SK-N-SH (cell line): ENCODE results near the gene IL22RA1. TPM values are rescaled to one million over a fixed set of nuclear protein-coding genes. Genes with fewer than 3 reads are reported as not detected.

Source experiments
- CTCF ChIA-PET: fragments of 300-600, 350-600 bp; formaldehyde crosslinking; extraction: SDS; loops from one replicate; lab custom pipeline; 2021; lab: Yijun Ruan, JAX
- POLR2A ChIA-PET: fragments of 350-600 bp; sonication (Branson Sonifier 250); formaldehyde crosslinking; extraction: SDS; loops from one replicate; lab custom pipeline; 2020; ENCODE audit warnings: antibody characterized with exemption, inconsistent platforms; lab: Yijun Ruan, JAX
- DNase-seq: peaks from one replicate; pipeline ENCODE4 v3.0.0; 2012
- H2AFZ ChIP-seq: fragments of 200-600 bp; sonication (generic); 2 replicates; pipeline ENCODE4 v1.8.1; 2016; ENCODE audit warnings: antibody characterized with exemption, mild to moderate bottlenecking, low read depth
- H3F3A ChIP-seq: fragments of 200-600 bp; sonication (generic); replicated peaks from 2 replicates; pipeline ENCODE3; 2016; ENCODE audit warnings: antibody characterized with exemption, mild to moderate bottlenecking; ENCODE audit not compliant: insufficient read depth
- H3K27ac ChIP-seq, 2 experiments: fragments of 200-500 bp in 1 of 2; fragments of 200-600 bp in 1 of 2; sonication (Bioruptor generic) in 1 of 2; sonication (generic), shearing (Covaris generic) in 1 of 2; 2 replicates each; pipeline versions ENCODE4 v1.5.1 to v1.6.1; 2014 to 2016; ENCODE audit warnings: low read depth in 2 of 2, inconsistent platforms in 1 of 2, low read length in 1 of 2, mild to moderate bottlenecking in 1 of 2, mixed read lengths in 1 of 2
- H3K27me3 ChIP-seq: fragments of 200-600 bp; sonication (generic), shearing (Covaris generic); 2 replicates; pipeline ENCODE4 v1.6.1; 2016; ENCODE audit warnings: mixed run types; ENCODE audit not compliant: insufficient read depth
- H3K36me3 ChIP-seq, 2 experiments: fragments of 200-500 bp in 1 of 2; fragments of 200-600 bp in 1 of 2; sonication (Bioruptor generic) in 1 of 2; sonication (generic) in 1 of 2; replicated peaks in 1 of 2; 2 replicates each; pipeline versions ENCODE3 to v1.5.1; 2014 to 2016; ENCODE audit warnings: low read length in 1 of 2, mild to moderate bottlenecking in 1 of 2; ENCODE audit not compliant: insufficient read depth in 2 of 2, control insufficient read depth in 1 of 2
- H3K4me1 ChIP-seq, 2 experiments: fragments of 200-500 bp in 1 of 2; fragments of 200-600 bp in 1 of 2; sonication (Bioruptor generic) in 1 of 2; sonication (generic), shearing (Covaris generic) in 1 of 2; 2 replicates each; pipeline versions ENCODE4 v1.5.1 to v1.6.1; 2014 to 2016; ENCODE audit warnings: low read depth in 1 of 2, low read length in 1 of 2, mixed run types in 1 of 2; ENCODE audit not compliant: insufficient read depth in 2 of 2, control insufficient read depth in 1 of 2
- H3K4me2 ChIP-seq: fragments of 200-600 bp; sonication (generic), shearing (Covaris generic); 2 replicates; pipeline ENCODE4 v1.6.1; 2017; ENCODE audit warnings: mixed run types
- H3K4me3 ChIP-seq, 2 experiments: fragments of 200-500 bp in 1 of 2; fragments of 200-600 bp in 1 of 2; sonication (Bioruptor generic) in 1 of 2; sonication (generic), shearing (Covaris generic) in 1 of 2; 2 replicates each; pipeline versions ENCODE4 v1.5.1 to v1.8.1; 2014 to 2016; ENCODE audit warnings: low read depth in 2 of 2, inconsistent platforms in 1 of 2, low read length in 1 of 2, mild to moderate bottlenecking in 1 of 2, mixed read lengths in 1 of 2, moderate library complexity in 1 of 2
- H3K79me2 ChIP-seq: fragments of 200-600 bp; sonication (generic); 2 replicates; pipeline ENCODE4 v1.8.1; 2017; ENCODE audit warnings: mild to moderate bottlenecking; ENCODE audit not compliant: insufficient read depth
- H3K9ac ChIP-seq: fragments of 200-600 bp; sonication (generic); 2 replicates; pipeline ENCODE4 v1.6.1; 2017; ENCODE audit warnings: mixed run types
- H3K9me2 ChIP-seq: fragments of 200-600 bp; sonication (generic); 2 replicates; pipeline ENCODE4 v1.6.1; 2017; ENCODE audit warnings: mixed run types
- H3K9me3 ChIP-seq: fragments of 200-600 bp; sonication (generic); 2 replicates; pipeline ENCODE4 v1.6.1; 2017; ENCODE audit warnings: mixed run types, mild to moderate bottlenecking, moderate library complexity
- H4K20me1 ChIP-seq: fragments of 200-600 bp; sonication (generic); 2 replicates; pipeline ENCODE4 v1.6.1; 2017; ENCODE audit warnings: mild to moderate bottlenecking, mixed run types; ENCODE audit not compliant: insufficient read depth
- EZH2phosphoT487 ChIP-seq: fragments of 200-600 bp; sonication (generic); IDR thresholded peaks from 2 replicates; pipeline ENCODE4 v1.6.1; 2017; ENCODE audit warnings: low read depth, mixed run types, mild to moderate bottlenecking, antibody characterized with exemption, moderate library complexity, borderline replicate concordance
- GABPA ChIP-seq: IDR thresholded peaks from 2 replicates; pipeline ENCODE4 v1.4.0; 2012; ENCODE audit warnings: low read depth, mild to moderate bottlenecking
- GATA2 ChIP-seq: sonication (generic); formaldehyde crosslinking; IDR thresholded peaks from 2 replicates; pipeline ENCODE4 v1.5.0; 2020; ENCODE audit warnings: mild to moderate bottlenecking, missing genetic modification reagents
- JUND ChIP-seq: IDR thresholded peaks from 2 replicates; pipeline ENCODE4 v1.4.0; 2012
- MEF2A ChIP-seq: IDR thresholded peaks from 2 replicates; pipeline ENCODE4 v1.4.0; 2012; ENCODE audit warnings: low read depth, borderline replicate concordance
- NRF1 ChIP-seq: IDR thresholded peaks from 2 replicates; pipeline ENCODE4 v1.6.1; 2012; ENCODE audit warnings: low read depth, mild to moderate bottlenecking, low read length
- POLR2AphosphoS5 ChIP-seq: IDR thresholded peaks from 2 replicates; pipeline ENCODE4 v1.6.1; 2012; ENCODE audit warnings: low read depth, low read length
- RAD21 ChIP-seq: IDR thresholded peaks from 2 replicates; pipeline ENCODE4 v1.6.1; 2012; ENCODE audit warnings: mild to moderate bottlenecking, low read length
- RCOR1 ChIP-seq: fragments of 150-350 bp; IDR thresholded peaks from 2 replicates; pipeline ENCODE4 v1.6.1; 2017; ENCODE audit warnings: antibody characterized with exemption, low read length
- RFX5 ChIP-seq: IDR thresholded peaks from 2 replicates; pipeline ENCODE4 v1.6.1; 2012; ENCODE audit warnings: mild to moderate bottlenecking, improper control_type of control experiment, low read length
- RXRA ChIP-seq: IDR thresholded peaks from 2 replicates; pipeline ENCODE4 v1.4.0; 2012; ENCODE audit warnings: low read depth, mild to moderate bottlenecking, borderline replicate concordance
- TAF1 ChIP-seq: IDR thresholded peaks from 2 replicates; pipeline ENCODE4 v1.6.1; 2012; ENCODE audit warnings: low read depth, mild to moderate bottlenecking, low read length, moderate library complexity, borderline replicate concordance
- TCF12 ChIP-seq: IDR thresholded peaks from 2 replicates; pipeline ENCODE4 v1.4.0; 2012
- TEAD4 ChIP-seq: IDR thresholded peaks from 2 replicates; pipeline ENCODE4 v1.4.0; 2012; ENCODE audit warnings: mild to moderate bottlenecking, borderline replicate concordance; ENCODE audit not compliant: insufficient read depth
- YY1 ChIP-seq: IDR thresholded peaks from 2 replicates; pipeline ENCODE4 v1.4.0; 2012; ENCODE audit warnings: low read depth, mild to moderate bottlenecking
- WGBS: methylation state at CpG from one replicate; pipeline ENCODE4 v1.1.6; 2017; ENCODE audit warnings: low lambda C conversion rate; 5-methylcytosine and 5-hydroxymethylcytosine counted together
- polyA plus RNA-seq, 3 experiments: library from polyadenylated mRNA; depleted of rRNA; stranded (reverse); fragments of >200 nt; gene quantifications; 2 replicates each; pipeline ENCODE4 v1.2.3, GENCODE V29; 2012
- TF ChIP-seq, protein P1 (sequence below): fragments of 150-350 bp; IDR thresholded peaks from 2 replicates; pipeline ENCODE4 v1.6.1; 2016; ENCODE audit warnings: mild to moderate bottlenecking, low read depth, low read length
- TF ChIP-seq, protein P2 (sequence below): fragments of 200-600 bp; sonication (generic); IDR thresholded peaks from 2 replicates; pipeline ENCODE4 v1.6.1; 2017; ENCODE audit warnings: antibody characterized with exemption, mild to moderate bottlenecking, moderate library complexity
- TF ChIP-seq, protein P3 (sequence below): IDR thresholded peaks from 2 replicates; pipeline ENCODE4 v1.4.0; 2012; ENCODE audit warnings: low read depth, borderline replicate concordance
- TF ChIP-seq, protein P4 (sequence below): IDR thresholded peaks from 2 replicates; pipeline ENCODE4 v1.4.0; 2012; ENCODE audit warnings: low read depth, borderline replicate concordance
- TF ChIP-seq, protein P5 (sequence below): IDR thresholded peaks from 2 replicates; pipeline ENCODE4 v1.4.0; 2012; ENCODE audit warnings: low read depth

Gene IL22RA1
- polyA plus RNA-seq, 1 of the 3 experiments (the other 2 are of a cell fraction): 0.03 TPM

DNA sequence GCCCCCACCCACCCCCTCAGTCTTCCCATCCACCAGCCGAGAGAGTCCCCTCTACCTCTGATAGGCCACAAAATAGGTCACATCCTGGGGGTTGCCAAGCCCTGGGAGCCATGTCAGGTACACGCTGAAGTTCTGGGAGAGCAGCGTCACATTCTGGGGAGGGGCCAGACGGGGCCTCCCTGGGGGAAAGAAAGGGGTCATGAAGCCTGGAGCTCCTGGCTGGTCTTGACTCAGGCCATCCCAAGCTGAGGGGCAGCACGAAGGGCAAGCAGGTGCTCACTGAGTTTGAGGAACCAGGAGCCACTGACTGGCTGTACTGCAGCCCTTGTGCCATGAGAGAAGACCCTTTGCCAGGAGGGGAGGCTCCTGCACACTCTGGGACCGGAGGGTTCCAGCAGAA is 37.7 kb upstream of the IL22RA1 start:
- TF ChIP-seq GATA2 (no peak), TCF12 (no peak), TEAD4 (no peak), YY1 (no peak), JUND (no peak), EZH2phosphoT487 (no peak), TAF1 (no peak), GABPA (no peak), MEF2A (no peak), NRF1 (no peak), RAD21 (no peak), RFX5 (no peak), RXRA (no peak), RCOR1 (no peak), POLR2AphosphoS5 (no peak)
- TF ChIP-seq, protein P1, sequence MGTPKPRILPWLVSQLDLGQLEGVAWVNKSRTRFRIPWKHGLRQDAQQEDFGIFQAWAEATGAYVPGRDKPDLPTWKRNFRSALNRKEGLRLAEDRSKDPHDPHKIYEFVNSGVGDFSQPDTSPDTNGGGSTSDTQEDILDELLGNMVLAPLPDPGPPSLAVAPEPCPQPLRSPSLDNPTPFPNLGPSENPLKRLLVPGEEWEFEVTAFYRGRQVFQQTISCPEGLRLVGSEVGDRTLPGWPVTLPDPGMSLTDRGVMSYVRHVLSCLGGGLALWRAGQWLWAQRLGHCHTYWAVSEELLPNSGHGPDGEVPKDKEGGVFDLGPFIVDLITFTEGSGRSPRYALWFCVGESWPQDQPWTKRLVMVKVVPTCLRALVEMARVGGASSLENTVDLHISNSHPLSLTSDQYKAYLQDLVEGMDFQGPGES: no peak
- TF ChIP-seq, protein P2, sequence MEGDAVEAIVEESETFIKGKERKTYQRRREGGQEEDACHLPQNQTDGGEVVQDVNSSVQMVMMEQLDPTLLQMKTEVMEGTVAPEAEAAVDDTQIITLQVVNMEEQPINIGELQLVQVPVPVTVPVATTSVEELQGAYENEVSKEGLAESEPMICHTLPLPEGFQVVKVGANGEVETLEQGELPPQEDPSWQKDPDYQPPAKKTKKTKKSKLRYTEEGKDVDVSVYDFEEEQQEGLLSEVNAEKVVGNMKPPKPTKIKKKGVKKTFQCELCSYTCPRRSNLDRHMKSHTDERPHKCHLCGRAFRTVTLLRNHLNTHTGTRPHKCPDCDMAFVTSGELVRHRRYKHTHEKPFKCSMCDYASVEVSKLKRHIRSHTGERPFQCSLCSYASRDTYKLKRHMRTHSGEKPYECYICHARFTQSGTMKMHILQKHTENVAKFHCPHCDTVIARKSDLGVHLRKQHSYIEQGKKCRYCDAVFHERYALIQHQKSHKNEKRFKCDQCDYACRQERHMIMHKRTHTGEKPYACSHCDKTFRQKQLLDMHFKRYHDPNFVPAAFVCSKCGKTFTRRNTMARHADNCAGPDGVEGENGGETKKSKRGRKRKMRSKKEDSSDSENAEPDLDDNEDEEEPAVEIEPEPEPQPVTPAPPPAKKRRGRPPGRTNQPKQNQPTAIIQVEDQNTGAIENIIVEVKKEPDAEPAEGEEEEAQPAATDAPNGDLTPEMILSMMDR: no peak
- TF ChIP-seq, protein P3, sequence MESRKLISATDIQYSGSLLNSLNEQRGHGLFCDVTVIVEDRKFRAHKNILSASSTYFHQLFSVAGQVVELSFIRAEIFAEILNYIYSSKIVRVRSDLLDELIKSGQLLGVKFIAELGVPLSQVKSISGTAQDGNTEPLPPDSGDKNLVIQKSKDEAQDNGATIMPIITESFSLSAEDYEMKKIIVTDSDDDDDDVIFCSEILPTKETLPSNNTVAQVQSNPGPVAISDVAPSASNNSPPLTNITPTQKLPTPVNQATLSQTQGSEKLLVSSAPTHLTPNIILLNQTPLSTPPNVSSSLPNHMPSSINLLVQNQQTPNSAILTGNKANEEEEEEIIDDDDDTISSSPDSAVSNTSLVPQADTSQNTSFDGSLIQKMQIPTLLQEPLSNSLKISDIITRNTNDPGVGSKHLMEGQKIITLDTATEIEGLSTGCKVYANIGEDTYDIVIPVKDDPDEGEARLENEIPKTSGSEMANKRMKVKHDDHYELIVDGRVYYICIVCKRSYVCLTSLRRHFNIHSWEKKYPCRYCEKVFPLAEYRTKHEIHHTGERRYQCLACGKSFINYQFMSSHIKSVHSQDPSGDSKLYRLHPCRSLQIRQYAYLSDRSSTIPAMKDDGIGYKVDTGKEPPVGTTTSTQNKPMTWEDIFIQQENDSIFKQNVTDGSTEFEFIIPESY: no peak
- TF ChIP-seq, protein P4, sequence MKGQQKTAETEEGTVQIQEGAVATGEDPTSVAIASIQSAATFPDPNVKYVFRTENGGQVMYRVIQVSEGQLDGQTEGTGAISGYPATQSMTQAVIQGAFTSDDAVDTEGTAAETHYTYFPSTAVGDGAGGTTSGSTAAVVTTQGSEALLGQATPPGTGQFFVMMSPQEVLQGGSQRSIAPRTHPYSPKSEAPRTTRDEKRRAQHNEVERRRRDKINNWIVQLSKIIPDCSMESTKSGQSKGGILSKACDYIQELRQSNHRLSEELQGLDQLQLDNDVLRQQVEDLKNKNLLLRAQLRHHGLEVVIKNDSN: no peak
- TF ChIP-seq, protein P5, sequence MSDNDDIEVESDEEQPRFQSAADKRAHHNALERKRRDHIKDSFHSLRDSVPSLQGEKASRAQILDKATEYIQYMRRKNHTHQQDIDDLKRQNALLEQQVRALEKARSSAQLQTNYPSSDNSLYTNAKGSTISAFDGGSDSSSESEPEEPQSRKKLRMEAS: no peak
- Histone ChIP-seq H3K9me3 (no peaks in the 10 kb centered on the region), H3K4me1 (no peaks in the 10 kb centered on the region), H3K9ac (no peak overlapping the region), H3K27ac (no peak overlapping the region), H2AFZ (no peak overlapping the region), H3K27me3 (no peaks in the 10 kb centered on the region), H3K9me2 (no peaks in the 10 kb centered on the region), H3F3A (no peaks in the 10 kb centered on the region), H3K36me3 (no peaks in the 10 kb centered on the region), H3K4me2 (no peak overlapping the region), H3K79me2 (no peaks in the 10 kb centered on the region), H4K20me1 (no peaks in the 10 kb centered on the region), H3K4me3 (no peak overlapping the region)
- WGBS: 67% methylated on average over 1 of the region's 6 CpGs
- no peak for DNase-seq
- POLR2A ChIA-PET: no interaction called here
- CTCF ChIA-PET: interaction anchor here (1.1 to 3.0 kb wide), 4 partner anchors 19 to 210 kb away, joined by 3 to 13 read pairs (median 8); no protein-coding TSS in a partner anchor
